ENCODE measurements around the gene SLC6A20. TPM values are rescaled to one million over a fixed set of nuclear protein-coding genes. Genes with fewer than 3 reads are reported as not detected.

The SLC6A20 gene
- total RNA-seq, 4 donors from 2014 or later = 0.16 to 1.1 (median 0.26) TPM

DNA sequence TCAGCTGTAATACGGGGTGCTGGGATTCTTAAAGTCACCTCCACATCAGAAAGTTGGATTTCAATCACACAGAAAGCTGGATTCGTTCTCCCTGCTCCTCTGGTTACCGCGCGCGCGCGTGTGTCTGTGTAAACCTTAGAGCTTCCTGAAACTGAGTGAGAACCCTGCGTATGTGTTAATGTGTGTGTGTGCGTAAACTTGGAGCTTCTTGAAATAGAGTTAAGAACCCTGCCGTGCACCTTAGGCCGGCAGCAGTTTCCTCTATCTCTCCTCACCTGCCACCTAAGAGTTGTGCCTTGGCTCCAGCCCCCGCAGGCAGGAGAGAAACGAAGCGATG, 45.1 kb upstream of the SLC6A20 start:
- peak; percentile 18 for ATAC-seq
- H3K4me1 ChIP-seq = peaks cover 0 to 19% (median 0%) of the 10 kb centered on the region in 3 donors
- H3K4me3 ChIP-seq = peak overlapping the region; percentile 72 to 75
- WGBS, 2 donors (ENCODE audit: low coverage in 1 of 2) = 0% methylated on average over 8 of the region's 15 CpGs
- H3K9me3 ChIP-seq = no peaks in the 10 kb centered on the region
- H3K27ac ChIP-seq = peak overlapping the region in 3 of 4 donors; percentile 71 to 77 (median 77)
- TF ChIP-seq, protein P1, sequence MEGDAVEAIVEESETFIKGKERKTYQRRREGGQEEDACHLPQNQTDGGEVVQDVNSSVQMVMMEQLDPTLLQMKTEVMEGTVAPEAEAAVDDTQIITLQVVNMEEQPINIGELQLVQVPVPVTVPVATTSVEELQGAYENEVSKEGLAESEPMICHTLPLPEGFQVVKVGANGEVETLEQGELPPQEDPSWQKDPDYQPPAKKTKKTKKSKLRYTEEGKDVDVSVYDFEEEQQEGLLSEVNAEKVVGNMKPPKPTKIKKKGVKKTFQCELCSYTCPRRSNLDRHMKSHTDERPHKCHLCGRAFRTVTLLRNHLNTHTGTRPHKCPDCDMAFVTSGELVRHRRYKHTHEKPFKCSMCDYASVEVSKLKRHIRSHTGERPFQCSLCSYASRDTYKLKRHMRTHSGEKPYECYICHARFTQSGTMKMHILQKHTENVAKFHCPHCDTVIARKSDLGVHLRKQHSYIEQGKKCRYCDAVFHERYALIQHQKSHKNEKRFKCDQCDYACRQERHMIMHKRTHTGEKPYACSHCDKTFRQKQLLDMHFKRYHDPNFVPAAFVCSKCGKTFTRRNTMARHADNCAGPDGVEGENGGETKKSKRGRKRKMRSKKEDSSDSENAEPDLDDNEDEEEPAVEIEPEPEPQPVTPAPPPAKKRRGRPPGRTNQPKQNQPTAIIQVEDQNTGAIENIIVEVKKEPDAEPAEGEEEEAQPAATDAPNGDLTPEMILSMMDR (IDR thresholded peaks at IDR 0.05) = no peak
- H3K27me3 ChIP-seq = no peaks in the 10 kb centered on the region
- peaks cover 0 to 17% of the 10 kb centered on the region in 2 donors for H3K36me3 ChIP-seq

DNA sequence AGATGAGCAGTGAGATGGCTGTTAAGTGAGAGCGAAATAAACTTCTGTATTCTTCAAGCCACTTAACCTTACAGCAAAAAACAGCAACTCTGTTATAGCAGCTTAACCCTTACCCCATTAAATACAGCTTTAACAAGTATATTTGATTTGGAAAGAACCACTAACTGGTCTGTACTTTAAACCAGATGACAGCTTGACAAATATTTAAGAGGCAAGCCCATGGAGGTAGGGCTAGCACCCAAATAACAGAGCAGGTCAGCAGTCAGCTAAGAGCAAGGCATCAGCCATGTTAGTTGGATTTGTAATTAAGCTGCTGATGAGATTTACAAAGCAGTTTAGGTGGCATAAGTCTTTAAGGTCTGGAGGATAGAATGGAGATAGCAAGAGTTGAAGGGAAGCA, 42.1 kb upstream of the SLC6A20 start:
- Histone ChIP-seq H3K4me3 (no peak overlapping the region), H3K36me3 (peaks cover 0 to 42% of the 10 kb centered on the region in 2 donors), H3K9me3 (no peaks in the 10 kb centered on the region), H3K27me3 (no peaks in the 10 kb centered on the region), H3K27ac (no peak overlapping the region), H3K4me1 (peaks cover 0 to 19% (median 0%) of the 10 kb centered on the region in 3 donors)
- no peak for TF ChIP-seq POLR2AphosphoS5 (IDR thresholded peaks at IDR 0.05)
- no peak for TF ChIP-seq POLR2A (IDR thresholded peaks at IDR 0.05)
- TF ChIP-seq, protein P1 (IDR thresholded peaks at IDR 0.05) = no peak
- no peak for TF ChIP-seq EP300 (IDR thresholded peaks at IDR 0.05)
- WGBS, 2 donors (ENCODE audit: low coverage in 1 of 2) = 70% methylated on average over 1 of the region's 1 CpG; no CpG with 5 or more reads in 1 of the 2 donors
- no peak for ATAC-seq

DNA sequence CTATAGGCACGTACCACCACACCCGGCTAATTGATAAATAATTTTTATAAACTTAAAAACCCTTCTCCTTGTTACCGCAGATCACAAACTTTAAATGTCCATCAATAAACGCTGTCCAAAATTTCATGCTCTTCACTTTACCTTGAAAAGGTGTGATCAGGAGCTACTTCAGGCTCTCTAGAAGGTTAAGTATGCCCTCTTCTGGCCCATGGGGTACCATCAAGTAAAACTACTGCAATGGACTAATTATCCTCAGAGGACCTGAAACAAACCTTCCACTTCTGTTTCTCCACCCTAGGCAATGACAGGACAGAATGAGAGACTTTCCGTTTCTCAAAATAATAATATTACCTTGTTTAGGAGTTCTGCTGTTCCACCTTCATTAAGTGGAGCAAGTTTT, 36.4 kb upstream of the SLC6A20 start:
- TF ChIP-seq, protein P1 (IDR thresholded peaks at IDR 0.05) = peak in 2 of 4 experiments; percentile 20 to 29
- TF ChIP-seq POLR2AphosphoS5 (IDR thresholded peaks at IDR 0.05) = no peak
- no peak for ATAC-seq
- Histone ChIP-seq H3K4me3 (no peak overlapping the region), H3K36me3 (peaks cover 0 to 93% of the 10 kb centered on the region in 2 donors), H3K27me3 (no peaks in the 10 kb centered on the region), H3K9me3 (no peaks in the 10 kb centered on the region), H3K27ac (no peak overlapping the region), H3K4me1 (no peaks in the 10 kb centered on the region)
- 90 to 91% methylated on average over 5 of the region's 5 CpGs for WGBS, 2 donors (ENCODE audit: low coverage in 1 of 2)

DNA sequence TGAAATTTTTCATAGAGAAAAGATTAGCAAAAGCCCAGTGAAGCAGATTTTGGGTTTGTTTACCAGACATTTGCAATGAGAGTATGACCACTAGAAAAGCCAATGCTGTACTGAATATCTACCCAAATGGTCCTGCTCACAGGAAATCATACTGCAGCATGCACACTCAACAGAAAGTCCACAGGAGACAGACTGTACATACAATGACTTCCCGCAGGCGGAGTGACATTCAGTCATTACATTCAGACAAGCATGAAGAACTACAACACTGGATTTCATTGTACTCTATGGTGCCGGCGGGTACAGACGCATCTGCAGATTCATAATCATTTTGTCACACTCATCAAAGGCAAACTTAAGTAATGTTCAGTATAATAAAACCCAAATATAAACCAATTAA, 33.8 kb upstream of the SLC6A20 start:
- H3K4me1 ChIP-seq = no peaks in the 10 kb centered on the region
- no peak for ATAC-seq
- TF ChIP-seq, protein P1 (IDR thresholded peaks at IDR 0.05) = no peak
- TF ChIP-seq EP300 (IDR thresholded peaks at IDR 0.05) = no peak
- no peak for TF ChIP-seq POLR2A (IDR thresholded peaks at IDR 0.05)
- TF ChIP-seq POLR2AphosphoS5 (IDR thresholded peaks at IDR 0.05) = no peak
- no peaks in the 10 kb centered on the region for H3K27me3 ChIP-seq
- H3K4me3 ChIP-seq = no peak overlapping the region
- no peaks in the 10 kb centered on the region for H3K9me3 ChIP-seq
- 69 to 81% methylated on average over 5 of the region's 5 CpGs for WGBS, 2 donors (ENCODE audit: low coverage in 1 of 2)
- H3K27ac ChIP-seq = no peak overlapping the region
- H3K36me3 ChIP-seq = peaks cover 8 to 97% of the 10 kb centered on the region in 2 donors

DNA sequence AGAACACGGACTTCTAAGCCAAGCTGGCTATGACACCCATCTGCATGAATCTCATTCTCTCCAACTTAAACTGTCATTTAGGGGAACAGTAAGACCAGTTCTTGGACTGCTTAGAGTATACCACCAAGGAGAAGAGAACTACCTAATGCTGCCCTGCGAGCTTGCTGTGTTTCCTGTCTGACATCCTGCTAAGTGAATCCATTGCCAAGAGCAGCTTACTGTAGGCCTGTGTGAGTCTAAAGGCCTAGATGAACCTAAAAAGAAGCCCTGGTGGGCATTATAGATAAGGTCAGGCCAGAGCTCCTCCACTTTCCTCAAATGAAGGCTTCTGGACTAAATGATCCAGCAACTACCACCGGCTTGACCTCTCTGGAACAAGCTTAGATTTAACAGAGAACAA, 30.6 kb upstream of the SLC6A20 start:
- Histone ChIP-seq H3K27ac (no peak overlapping the region), H3K4me1 (no peaks in the 10 kb centered on the region), H3K9me3 (no peaks in the 10 kb centered on the region), H3K36me3 (peaks cover 8 to 96% of the 10 kb centered on the region in 2 donors), H3K27me3 (no peaks in the 10 kb centered on the region), H3K4me3 (no peak overlapping the region)
- ATAC-seq = no peak
- TF ChIP-seq EP300 (IDR thresholded peaks at IDR 0.05) = no peak
- WGBS, 2 donors (ENCODE audit: low coverage in 1 of 2) = 94 to 100% methylated on average over 2 to 3 of the region's 3 CpGs

All from gastroesophageal sphincter (tissue), 4 donors.